T-cell (primary cell): ENCODE results near the gene SUGCT. TPM values are rescaled to one million over a fixed set of nuclear protein-coding genes. Genes with fewer than 3 reads are reported as not detected.

ENCODE experiments used
- ATAC-seq, 4 experiments: fragments of 200-7000 bp in 3 of 4; fragments of 150-1000 bp in 1 of 4; cut with Tn5 transposase; replicated peaks in 1 of 4; 1 replicate in 3 of 4; 2 replicates in 1 of 4; pipeline ENCODE4 v1.10.0; 2021; ENCODE audit warnings: moderate library complexity in 3 of 4, mild to moderate bottlenecking in 2 of 4, moderate number of reproducible peaks in 1 of 4
- CTCF ChIA-PET, 2 donors: fragments of 300-600 bp; sonication (Branson Sonifier 250); formaldehyde crosslinking; loops; one replicate each; lab custom pipeline; 2022; ENCODE audit warnings: antibody characterized with exemption in 2 of 2; lab: Charles Lee
- POLR2A ChIA-PET, 2 donors: fragments of 300-600 bp; sonication (Branson Sonifier 250); formaldehyde crosslinking; loops; one replicate each; lab custom pipeline; 2022; ENCODE audit warnings: antibody characterized with exemption in 2 of 2; lab: Charles Lee
- DNase-seq, 35 experiments: peaks; one replicate each; pipeline versions ENCODE4 v3.0.0 to v3.0.0-alpha.2; 2013 to 2023
- H3K27ac ChIP-seq: one replicate; pipeline ENCODE4 v1.5.1; 2013; ENCODE audit warnings: low read length
- H3K27me3 ChIP-seq, 2 experiments: replicated peaks in 1 of 2; 1 replicate in 1 of 2; 2 replicates in 1 of 2; pipeline versions ENCODE4 v1.6.1 to v1.7.0; 2013; ENCODE audit warnings: low read length in 1 of 2, mixed read lengths in 1 of 2; ENCODE audit not compliant: control insufficient read depth in 2 of 2, insufficient read depth in 2 of 2; ENCODE audit errors: extremely low read depth in 1 of 2
- H3K36me3 ChIP-seq, 2 donors: 1 replicate in 1 of 2; 2 replicates in 1 of 2; pipeline versions ENCODE4 v1.6.1 to v1.7.0; 2013; ENCODE audit warnings: low read length in 1 of 2; ENCODE audit not compliant: control insufficient read depth in 2 of 2, insufficient read depth in 1 of 2; ENCODE audit errors: extremely low read depth in 1 of 2
- H3K4me1 ChIP-seq, 2 experiments: 1 replicate in 1 of 2; 2 replicates in 1 of 2; pipeline versions ENCODE4 v1.6.1 to v1.7.0; 2013; ENCODE audit warnings: low read length in 2 of 2, mixed read lengths in 1 of 2; ENCODE audit not compliant: insufficient read depth in 2 of 2, control insufficient read depth in 1 of 2; ENCODE audit errors: extremely low read depth in 1 of 2
- H3K4me3 ChIP-seq, 2 donors: 1 replicate in 1 of 2; 2 replicates in 1 of 2; pipeline versions ENCODE4 v1.5.1 to v1.7.0; 2013; ENCODE audit warnings: mild to moderate bottlenecking in 2 of 2, low read length in 1 of 2, moderate library complexity in 1 of 2; ENCODE audit not compliant: control insufficient read depth in 1 of 2; ENCODE audit errors: extremely low read depth in 1 of 2
- H3K9me3 ChIP-seq: 2 replicates; pipeline ENCODE4 v1.7.0; 2013
- H3K27ac Mint-ChIP-seq, 2 donors: one replicate each; pipeline ENCODE4 v1.8.0; 2020 to 2021; ENCODE audit warnings: mild to moderate bottlenecking in 2 of 2, mixed read lengths in 2 of 2
- H3K27me3 Mint-ChIP-seq, 2 donors: one replicate each; pipeline ENCODE4 v1.8.0; 2021 to 2022; ENCODE audit warnings: mixed read lengths in 2 of 2
- H3K36me3 Mint-ChIP-seq: one replicate; pipeline ENCODE4 v1.8.0; 2021; ENCODE audit warnings: mixed read lengths
- H3K4me1 Mint-ChIP-seq, 3 donors: one replicate each; pipeline ENCODE4 v1.8.0; 2020 to 2022; ENCODE audit warnings: mixed read lengths in 3 of 3, mild to moderate bottlenecking in 1 of 3
- H3K4me3 Mint-ChIP-seq, 3 donors: one replicate each; pipeline ENCODE4 v1.8.0; 2020 to 2022; ENCODE audit warnings: mild to moderate bottlenecking in 3 of 3, mixed read lengths in 3 of 3, moderate library complexity in 3 of 3
- H3K9me3 Mint-ChIP-seq, 3 donors: one replicate each; pipeline ENCODE4 v1.8.0; 2020 to 2022; ENCODE audit warnings: mixed read lengths in 3 of 3
- WGBS: methylation state at CpG from one replicate; pipeline ENCODE4 v1.1.5; 2013; ENCODE audit warnings: missing lambda C conversion rate; ENCODE audit not compliant: insufficient coverage; 5-methylcytosine and 5-hydroxymethylcytosine counted together
- total RNA-seq, 35 experiments: library from RNA in 6 of 35; stranded (reverse) in 6 of 35; fragments of 120-200 nt in 1 of 35; gene quantifications; one replicate each; pipeline versions ENCODE4 v1.2.1 to v1.2.4 and lab custom pipeline; 2013 to 2026

SUGCT gene
- total RNA-seq, 5 donors from 2014 or later (not counting 1 experiment from before 2014, with no cell fraction given), result 1.3 to 3.1 (median 2.3) TPM

GRCh38 chr7:40879941-40880543, 745.2 kb downstream of the SUGCT start:
- no peaks in the 10 kb centered on the region for H3K36me3 Mint-ChIP-seq
- CTCF ChIA-PET, result no interaction called here
- no peaks in the 10 kb centered on the region for H3K4me1 Mint-ChIP-seq
- whole genome bisulfite sequencing, result 25% methylated on average over 1 of the region's 1 CpG
- Histone ChIP-seq H3K4me1 (no peaks in the 10 kb centered on the region), H3K9me3 (no peaks in the 10 kb centered on the region), H3K36me3 (no peaks in the 10 kb centered on the region), H3K4me3 (no peak overlapping the region), H3K27ac (no peak overlapping the region), H3K27me3 (no peaks in the 10 kb centered on the region)
- H3K27ac Mint-ChIP-seq, result no peak overlapping the region
- H3K27me3 Mint-ChIP-seq, result no peaks in the 10 kb centered on the region
- DNase-seq, result no peak
- H3K4me3 Mint-ChIP-seq, result no peak overlapping the region
- POLR2A ChIA-PET, result interaction anchor here in 1 of 2 donors (0.6 kb wide), 1 partner anchor 16 kb away, joined by 3 read pairs; no protein-coding TSS in a partner anchor
- peaks cover 0 to 10% (median 3%) of the 10 kb centered on the region in 3 donors for H3K9me3 Mint-ChIP-seq
- no peak for ATAC-seq

- POLR2A ChIA-PET, result interaction anchor here in 1 of 2 donors (0.6 kb wide), 1 partner anchor 16 kb away, joined by 3 read pairs; no protein-coding TSS in a partner anchor
- Histone ChIP-seq H3K36me3 (no peaks in the 10 kb centered on the region), H3K4me1 (no peaks in the 10 kb centered on the region), H3K9me3 (no peaks in the 10 kb centered on the region), H3K27ac (no peak overlapping the region), H3K4me3 (no peak overlapping the region), H3K27me3 (no peaks in the 10 kb centered on the region)
- Mint-ChIP-seq H3K9me3 (peaks cover 0 to 11% (median 3%) of the 10 kb centered on the region in 3 donors), H3K27ac (no peak overlapping the region), H3K36me3 (no peaks in the 10 kb centered on the region), H3K4me3 (no peak overlapping the region), H3K4me1 (no peaks in the 10 kb centered on the region), H3K27me3 (no peaks in the 10 kb centered on the region)
- CTCF ChIA-PET, result no interaction called here
- DNase-seq, result no peak
- WGBS, result no CpG with 5 or more reads among the region's 1 CpG
- ATAC-seq, result no peak
Observed at GRCh38 chr7:40880581-40880980, 745.8 kb downstream of the SUGCT start.

- no peak overlapping the region for H3K27ac ChIP-seq
- no peaks in the 10 kb centered on the region for H3K27me3 Mint-ChIP-seq
- no peaks in the 10 kb centered on the region for H3K9me3 ChIP-seq
- H3K4me3 ChIP-seq, result no peak overlapping the region
- no peaks in the 10 kb centered on the region for H3K4me1 Mint-ChIP-seq
- no peaks in the 10 kb centered on the region for H3K36me3 Mint-ChIP-seq
- no peaks in the 10 kb centered on the region for H3K4me1 ChIP-seq
- no peak overlapping the region for H3K27ac Mint-ChIP-seq
- WGBS, result 92% methylated on average over 2 of the region's 2 CpGs
- ChIA-PET CTCF (no interaction called here), POLR2A (no interaction called here)
- H3K9me3 Mint-ChIP-seq, result peaks cover 0 to 15% (median 6%) of the 10 kb centered on the region in 3 donors
- ATAC-seq (no peak), DNase-seq (no peak)
- H3K4me3 Mint-ChIP-seq, result no peak overlapping the region
- H3K27me3 ChIP-seq, result no peaks in the 10 kb centered on the region
- no peaks in the 10 kb centered on the region for H3K36me3 ChIP-seq
Observed at GRCh38 chr7:40881405-40881926, 746.7 kb downstream of the SUGCT start.

GRCh38 chr7:40882071-40882658, 747.4 kb downstream of the SUGCT start:
- Histone ChIP-seq H3K27me3 (no peaks in the 10 kb centered on the region), H3K4me1 (no peaks in the 10 kb centered on the region), H3K9me3 (no peaks in the 10 kb centered on the region), H3K4me3 (no peak overlapping the region), H3K27ac (no peak overlapping the region), H3K36me3 (no peaks in the 10 kb centered on the region)
- ATAC-seq (no peak), DNase-seq (no peak)
- H3K27me3 Mint-ChIP-seq, result no peaks in the 10 kb centered on the region
- ChIA-PET CTCF (no interaction called here), POLR2A (interaction anchor here in 1 of 2 donors (0.8 kb wide), 1 partner anchor 44 kb away, joined by 3 read pairs; no protein-coding TSS in a partner anchor)
- no peak overlapping the region for H3K4me3 Mint-ChIP-seq
- H3K4me1 Mint-ChIP-seq, result no peaks in the 10 kb centered on the region
- H3K9me3 Mint-ChIP-seq, result peaks cover under 1 to 15% (median 10%) of the 10 kb centered on the region in 3 donors
- H3K36me3 Mint-ChIP-seq, result no peaks in the 10 kb centered on the region
- no peak overlapping the region for H3K27ac Mint-ChIP-seq

GRCh38 chr7:40883826-40884225, 749.0 kb downstream of the SUGCT start:
- Mint-ChIP-seq H3K27ac (no peak overlapping the region), H3K4me3 (no peak overlapping the region), H3K27me3 (no peaks in the 10 kb centered on the region), H3K9me3 (peaks cover 2 to 14% (median 8%) of the 10 kb centered on the region in 3 donors), H3K4me1 (no peaks in the 10 kb centered on the region), H3K36me3 (no peaks in the 10 kb centered on the region)
- CTCF ChIA-PET, result no interaction called here
- H3K27me3 ChIP-seq, result no peaks in the 10 kb centered on the region
- H3K4me3 ChIP-seq, result no peak overlapping the region
- no peaks in the 10 kb centered on the region for H3K4me1 ChIP-seq
- POLR2A ChIA-PET, result no interaction called here
- H3K36me3 ChIP-seq, result no peaks in the 10 kb centered on the region
- no peaks in the 10 kb centered on the region for H3K9me3 ChIP-seq
- H3K27ac ChIP-seq, result no peak overlapping the region
- DNase-seq (no peak), ATAC-seq (no peak)

- Histone ChIP-seq H3K27me3 (no peaks in the 10 kb centered on the region), H3K9me3 (no peaks in the 10 kb centered on the region), H3K36me3 (no peaks in the 10 kb centered on the region), H3K27ac (no peak overlapping the region), H3K4me3 (no peak overlapping the region), H3K4me1 (no peaks in the 10 kb centered on the region)
- no peak for DNase-seq
- H3K9me3 Mint-ChIP-seq, result peaks cover 2 to 14% (median 8%) of the 10 kb centered on the region in 3 donors
- no peaks in the 10 kb centered on the region for H3K36me3 Mint-ChIP-seq
- 71% methylated on average over 2 of the region's 3 CpGs for WGBS
- H3K27me3 Mint-ChIP-seq, result no peaks in the 10 kb centered on the region
- no peak overlapping the region for H3K4me3 Mint-ChIP-seq
- CTCF ChIA-PET, result no interaction called here
- no peak overlapping the region for H3K27ac Mint-ChIP-seq
- POLR2A ChIA-PET, result no interaction called here
- H3K4me1 Mint-ChIP-seq, result no peaks in the 10 kb centered on the region
- ATAC-seq, result no peak
Observed at GRCh38 chr7:40884241-40884640, 749.4 kb downstream of the SUGCT start.
